ENCODE results near the gene GAB3.

DNA sequence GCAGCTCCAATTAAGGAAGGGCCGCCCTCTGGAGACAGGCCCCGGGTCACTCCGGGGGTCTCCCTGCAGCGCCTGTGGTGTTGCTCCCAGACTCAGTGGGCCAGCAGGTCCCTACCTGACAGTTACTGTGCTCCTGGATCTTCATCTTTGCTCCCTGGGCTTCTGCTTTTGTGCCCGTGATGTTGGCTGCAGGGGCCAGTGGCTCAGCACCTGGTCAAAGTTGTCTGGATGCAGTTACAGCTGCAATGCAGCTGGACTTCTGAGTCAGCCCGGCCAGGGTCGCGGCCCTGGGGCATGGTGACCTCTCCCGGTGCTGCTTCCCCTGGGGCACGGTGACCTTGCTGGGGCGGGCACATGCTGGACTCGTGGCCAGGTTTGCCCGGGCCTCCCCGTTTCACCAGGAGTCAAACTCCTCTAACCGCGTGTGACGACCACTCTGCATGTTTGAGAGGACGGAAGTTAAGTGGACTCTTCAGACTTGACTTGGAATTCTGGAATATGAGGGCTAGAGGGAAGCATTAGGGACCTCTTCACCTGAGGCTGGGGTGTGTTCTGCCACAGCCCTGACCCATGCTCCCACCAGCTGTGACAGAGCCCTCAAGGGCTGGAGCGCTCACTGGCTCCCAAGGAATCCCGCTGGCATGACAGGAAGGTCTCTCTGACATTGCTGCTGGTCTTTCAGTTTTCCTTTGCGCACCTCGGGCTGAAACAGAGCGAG lies 101.2 kb downstream of the GAB3 start:
- TF ChIP-seq, protein P1, sequence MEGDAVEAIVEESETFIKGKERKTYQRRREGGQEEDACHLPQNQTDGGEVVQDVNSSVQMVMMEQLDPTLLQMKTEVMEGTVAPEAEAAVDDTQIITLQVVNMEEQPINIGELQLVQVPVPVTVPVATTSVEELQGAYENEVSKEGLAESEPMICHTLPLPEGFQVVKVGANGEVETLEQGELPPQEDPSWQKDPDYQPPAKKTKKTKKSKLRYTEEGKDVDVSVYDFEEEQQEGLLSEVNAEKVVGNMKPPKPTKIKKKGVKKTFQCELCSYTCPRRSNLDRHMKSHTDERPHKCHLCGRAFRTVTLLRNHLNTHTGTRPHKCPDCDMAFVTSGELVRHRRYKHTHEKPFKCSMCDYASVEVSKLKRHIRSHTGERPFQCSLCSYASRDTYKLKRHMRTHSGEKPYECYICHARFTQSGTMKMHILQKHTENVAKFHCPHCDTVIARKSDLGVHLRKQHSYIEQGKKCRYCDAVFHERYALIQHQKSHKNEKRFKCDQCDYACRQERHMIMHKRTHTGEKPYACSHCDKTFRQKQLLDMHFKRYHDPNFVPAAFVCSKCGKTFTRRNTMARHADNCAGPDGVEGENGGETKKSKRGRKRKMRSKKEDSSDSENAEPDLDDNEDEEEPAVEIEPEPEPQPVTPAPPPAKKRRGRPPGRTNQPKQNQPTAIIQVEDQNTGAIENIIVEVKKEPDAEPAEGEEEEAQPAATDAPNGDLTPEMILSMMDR (conservative IDR thresholded peaks at IDR 0.05; ENCODE audit: low read depth, low read length): no peak
- TF ChIP-seq EZH2 (IDR thresholded peaks at IDR 0.05; ENCODE audit: borderline replicate concordance, low read depth, low read length, poor library complexity, severe bottlenecking): no peak
